Measurements from ENCODE around the gene SURF1.
"Not testable (repeated sequence)": the region's sequence is repeated elsewhere in the genome, so short reads cannot be mapped to it uniquely, and the experiment has no call there.

DNA sequence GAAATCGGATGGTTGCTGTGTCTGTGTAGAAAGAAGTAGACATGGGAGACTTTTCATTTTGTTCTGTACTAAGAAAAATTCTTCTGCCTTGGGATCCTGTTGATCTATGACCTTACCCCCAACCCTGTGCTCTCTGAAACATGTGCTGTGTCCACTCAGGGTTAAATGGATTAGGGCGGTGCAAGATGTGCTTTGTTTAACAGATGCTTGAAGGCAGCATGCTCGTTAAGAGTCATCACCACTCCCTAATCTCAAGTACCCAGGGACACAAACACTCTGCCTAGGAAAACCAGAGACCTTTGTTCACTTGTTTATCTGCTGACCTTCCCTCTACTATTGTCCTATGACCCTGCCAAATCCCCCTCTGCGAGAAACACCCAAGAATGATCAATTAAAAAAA lies 35.2 kb upstream of the SURF1 start:
- not testable (repeated sequence) for TF ChIP-seq POLR2A (IDR thresholded peaks at IDR 0.05; ENCODE audit: low read length); GATA1 (IDR thresholded peaks at IDR 0.05; ENCODE audit: low read depth, low read length)
